C4-2B (cell line): ENCODE results near the gene LSM7.

Experiments
- H3K27ac ChIP-seq: fragments of 450-650 bp; 2 replicates; pipeline ENCODE4 v1.5.1; 2017
- CTCF ChIP-seq: fragments of 450-650 bp; conservative IDR thresholded peaks from 2 replicates; pipeline ENCODE4 v1.5.1; 2017; ENCODE audit warnings: mild to moderate bottlenecking
- ZFX ChIP-seq: fragments of 450-650 bp; IDR thresholded peaks from 2 replicates; pipeline ENCODE4 v1.6.1; 2017

LSM7 gene

GRCh38 chr19:2345076-2345475 lies 16.7 kb upstream of the LSM7 start:
- no peak for TF ChIP-seq CTCF
- TF ChIP-seq ZFX, result no peak
- H3K27ac ChIP-seq, result no peak overlapping the region

GRCh38 chr19:2344381-2344870 lies 16.0 kb upstream of the LSM7 start:
- H3K27ac ChIP-seq, result no peak overlapping the region

GRCh38 chr19:2343289-2343982 lies 15.1 kb upstream of the LSM7 start:
- no peak overlapping the region for H3K27ac ChIP-seq
- TF ChIP-seq CTCF (no peak), ZFX (no peak)

More at GRCh38 chr19:2344381-2344870, 16.0 kb upstream of the LSM7 start:
- no peak for TF ChIP-seq ZFX
- TF ChIP-seq CTCF, result no peak

- TF ChIP-seq ZFX, result no peak
- no peak for TF ChIP-seq CTCF
- no peak overlapping the region for H3K27ac ChIP-seq
Observed at GRCh38 chr19:2342656-2343288, 14.4 kb upstream of the LSM7 start.

GRCh38 chr19:2341982-2342381 lies 13.6 kb upstream of the LSM7 start:
- no peak overlapping the region for H3K27ac ChIP-seq
- no peak for TF ChIP-seq CTCF
- no peak for TF ChIP-seq ZFX

- no peak overlapping the region for H3K27ac ChIP-seq
- TF ChIP-seq ZFX (no peak), CTCF (no peak)
Observed at GRCh38 chr19:2341244-2341751, 12.9 kb upstream of the LSM7 start.

GRCh38 chr19:2340496-2341243 lies 12.3 kb upstream of the LSM7 start:
- TF ChIP-seq ZFX, result no peak
- TF ChIP-seq CTCF, result no peak
- H3K27ac ChIP-seq, result no peak overlapping the region
